Glomerular visceral epithelial cell (primary cell): ENCODE measurements around the gene NCK2.

Experiments used
- DNase-seq: peaks from one replicate; pipeline ENCODE4 v3.0.0-alpha.2; 2016; ENCODE audit errors: extremely low spot score

NCK2 gene

GRCh38 chr2:105924271-105924670, 179.6 kb downstream of the NCK2 start:
- DNase-seq: no peak

- no peak for DNase-seq
Observed at GRCh38 chr2:105924932-105925331, 180.2 kb downstream of the NCK2 start.

- no peak for DNase-seq
Observed at GRCh38 chr2:105925390-105925789, 180.7 kb downstream of the NCK2 start.

GRCh38 chr2:105926960-105927678, 182.4 kb downstream of the NCK2 start:
- DNase-seq: no peak

GRCh38 chr2:105928086-105928485, 183.4 kb downstream of the NCK2 start:
- no peak for DNase-seq

- no peak for DNase-seq
Observed at GRCh38 chr2:105928563-105928962, 183.9 kb downstream of the NCK2 start.

- no peak for DNase-seq
Observed at GRCh38 chr2:105929516-105929915, 184.8 kb downstream of the NCK2 start.

- no peak for DNase-seq
Observed at GRCh38 chr2:105932582-105932981, 187.9 kb downstream of the NCK2 start.

- DNase-seq: no peak
Observed at GRCh38 chr2:105933906-105934305, 189.2 kb downstream of the NCK2 start.

GRCh38 chr2:105934467-105934866, 189.8 kb downstream of the NCK2 start:
- no peak for DNase-seq

- no peak for DNase-seq
Observed at GRCh38 chr2:105935063-105935462, 190.4 kb downstream of the NCK2 start.

- no peak for DNase-seq
Observed at GRCh38 chr2:105936954-105937353, 192.2 kb downstream of the NCK2 start.

- DNase-seq: no peak
Observed at GRCh38 chr2:105937498-105938097, 192.9 kb downstream of the NCK2 start.
